HuH-7.5 (cell line): ENCODE results near the gene HMGA1.
"Not testable (repeated sequence)": the region's sequence is repeated elsewhere in the genome, so short reads cannot be mapped to it uniquely, and the experiment has no call there.

Source experiments
- DNase-seq: peaks from one replicate; pipeline ENCODE4 v3.0.0; 2011; ENCODE audit warnings: low spot score

HMGA1 gene

DNA sequence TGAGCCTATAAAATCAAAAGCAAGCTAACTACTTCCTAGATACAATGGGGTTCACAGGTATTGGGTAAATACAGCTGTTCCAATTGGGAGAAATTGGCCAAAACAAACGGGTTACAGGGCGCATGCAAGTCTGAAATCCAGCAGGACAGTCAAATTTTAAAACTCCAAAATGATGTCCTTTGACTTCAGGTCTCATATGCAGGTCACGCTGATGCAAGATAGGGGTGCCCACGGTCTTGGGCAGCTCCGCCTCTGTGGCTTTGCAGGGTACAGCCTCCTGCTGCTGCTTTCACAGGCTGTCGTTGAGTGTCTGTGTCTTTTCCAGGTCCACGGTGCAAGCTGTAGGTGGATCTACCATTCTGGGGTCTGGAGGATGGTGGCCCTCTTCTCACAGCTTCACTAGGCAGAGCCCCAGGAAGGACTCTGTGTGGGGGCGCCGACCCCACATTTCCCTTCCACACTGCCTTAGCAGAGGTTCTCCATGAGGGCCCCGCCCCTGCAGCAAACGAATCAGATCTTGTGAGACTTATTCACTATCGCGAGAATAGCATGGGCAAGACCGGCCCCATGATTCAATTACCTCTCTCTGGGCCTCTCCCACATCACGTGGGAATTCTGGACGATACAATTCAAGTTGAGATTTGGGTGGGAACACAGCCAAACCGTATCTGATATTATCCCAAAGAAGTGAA lies 24.0 kb downstream of the HMGA1 start:
- DNase-seq, result no peak

DNA sequence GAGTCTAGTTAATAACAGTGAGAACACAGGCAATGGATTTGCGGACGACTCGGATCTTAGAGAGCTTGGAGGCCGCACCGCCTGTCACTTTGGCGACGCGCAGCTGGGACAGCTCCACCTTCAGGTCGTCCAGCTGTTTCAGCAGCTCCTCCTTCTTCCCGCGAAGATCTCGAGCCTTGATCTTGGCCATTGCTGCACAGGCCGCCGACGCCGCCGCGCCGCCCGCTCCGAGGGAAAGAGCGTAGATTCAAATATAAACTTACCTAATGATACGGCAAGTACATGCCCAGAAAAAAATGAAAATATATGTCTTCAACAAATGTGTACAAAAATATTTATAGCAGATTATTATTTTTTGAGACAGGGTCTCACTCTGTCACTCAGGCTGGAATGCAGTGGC lies 26.8 kb downstream of the HMGA1 start:
- not testable (repeated sequence) for DNase-seq

DNA sequence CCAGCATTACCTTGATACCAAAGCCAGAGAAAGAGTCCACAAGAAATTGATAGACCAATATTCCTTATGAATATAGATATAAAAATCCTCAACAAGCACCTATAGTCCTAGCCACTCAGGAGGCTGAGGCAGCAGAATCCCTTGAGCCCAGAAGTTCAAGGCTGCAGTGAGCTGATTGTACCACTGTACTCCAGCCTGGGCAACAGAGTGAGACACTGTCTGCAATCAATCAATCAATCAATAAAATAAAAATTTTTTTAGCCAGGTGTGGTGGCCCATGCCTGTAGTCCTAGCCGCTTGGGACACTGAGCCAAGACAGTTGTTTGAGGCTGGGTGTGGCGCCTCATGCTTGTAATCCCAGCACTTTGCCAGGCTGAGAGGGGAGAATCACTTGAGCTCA lies 31.1 kb downstream of the HMGA1 start:
- no peak for DNase-seq

DNA sequence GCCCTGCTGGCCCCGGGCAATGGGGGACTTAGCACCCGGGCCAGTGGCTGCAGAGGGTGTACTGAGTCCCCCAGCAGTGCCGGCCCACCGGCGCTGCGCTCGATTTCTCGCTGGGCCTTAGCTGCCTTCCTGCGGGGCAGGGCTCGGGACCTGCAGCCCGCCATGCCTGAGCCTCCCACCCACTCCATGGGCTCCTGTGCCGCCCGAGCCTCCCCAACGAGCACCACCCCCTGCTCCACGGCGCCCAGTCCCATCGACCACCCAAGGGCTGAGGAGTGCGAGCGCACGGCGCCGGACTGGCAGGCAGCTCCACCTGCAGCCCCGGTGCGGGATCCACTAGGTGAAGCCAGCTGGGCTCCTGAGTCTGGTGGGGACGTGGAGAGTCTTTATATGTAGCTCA lies 32.5 kb downstream of the HMGA1 start:
- not testable (repeated sequence) for DNase-seq

DNA sequence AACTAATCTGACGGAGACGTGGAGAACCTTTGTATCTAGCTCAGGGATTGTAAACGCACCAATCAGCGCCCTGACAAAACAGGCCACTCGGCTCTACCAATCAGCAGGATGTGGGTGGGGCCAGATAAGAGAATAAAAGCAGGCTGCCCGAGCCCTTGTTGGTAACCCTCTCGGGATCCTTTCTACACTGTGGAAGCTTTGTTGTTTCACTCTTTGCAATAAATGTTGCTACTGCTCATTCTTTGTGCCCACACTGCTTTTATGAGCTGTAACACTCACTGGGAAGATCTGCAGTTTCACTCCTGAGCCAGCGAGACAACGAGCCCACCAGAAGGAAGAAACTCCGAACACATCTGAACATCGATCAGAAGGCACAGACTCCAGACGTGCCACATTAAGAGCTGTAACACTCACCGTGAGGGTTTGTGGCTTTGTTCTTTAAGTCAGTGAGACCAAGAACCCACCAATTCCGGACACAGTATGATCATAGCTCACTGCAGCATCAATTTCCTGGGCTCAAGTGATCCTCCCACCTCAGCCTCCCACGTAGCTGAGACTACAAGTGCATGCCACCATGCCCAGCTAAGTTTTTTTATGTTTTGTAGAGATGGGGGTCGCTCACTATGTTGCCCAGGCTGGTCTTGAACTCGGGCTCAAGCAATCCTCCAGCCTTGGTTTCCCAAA lies 33.1 kb downstream of the HMGA1 start:
- DNase-seq, result not testable (repeated sequence)

DNA sequence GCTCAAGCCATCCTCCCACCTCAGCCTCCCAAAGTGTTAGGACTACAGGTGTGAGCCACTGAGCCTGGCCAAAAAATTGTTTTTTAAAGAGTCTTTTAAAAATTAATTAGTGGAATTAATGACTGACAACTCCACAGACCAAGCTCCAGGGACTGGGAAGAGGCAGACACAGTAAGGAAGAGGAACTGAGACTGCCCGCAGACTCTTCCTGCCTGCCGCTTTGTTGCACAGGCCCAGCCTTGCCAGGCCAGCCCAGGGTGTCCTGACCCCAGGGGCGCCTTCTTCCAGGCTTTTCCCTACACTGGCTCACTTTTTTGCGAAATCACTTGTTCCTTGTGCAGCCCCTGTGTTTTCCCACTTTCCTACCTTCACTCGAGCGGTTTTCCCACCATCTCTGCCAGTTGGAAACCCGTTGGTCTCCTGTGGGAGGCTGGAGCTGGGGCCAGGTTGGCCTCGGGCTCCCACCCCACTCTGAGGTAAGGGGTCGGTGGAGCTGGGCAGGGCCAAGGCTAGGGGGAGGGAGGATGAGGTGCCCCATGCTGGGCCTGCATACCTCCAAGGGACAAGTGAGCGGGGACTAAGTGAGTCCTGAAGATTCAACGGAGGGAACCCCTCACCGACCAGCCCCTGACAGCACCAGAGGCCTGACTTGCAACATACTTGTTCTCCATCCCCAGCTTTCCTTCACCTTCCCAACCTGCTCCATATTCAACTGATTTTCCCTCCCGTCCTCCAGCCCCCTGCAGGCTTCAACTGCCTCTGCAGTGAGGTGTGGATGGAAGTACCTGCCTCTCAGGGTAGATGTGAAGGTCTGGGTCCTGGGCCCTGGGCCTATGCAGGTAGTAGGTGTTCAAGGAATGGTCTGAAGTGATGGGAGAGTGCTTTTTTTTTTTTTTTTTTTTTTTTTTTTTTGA lies 35.6 kb downstream of the HMGA1 start:
- no peak for DNase-seq

DNA sequence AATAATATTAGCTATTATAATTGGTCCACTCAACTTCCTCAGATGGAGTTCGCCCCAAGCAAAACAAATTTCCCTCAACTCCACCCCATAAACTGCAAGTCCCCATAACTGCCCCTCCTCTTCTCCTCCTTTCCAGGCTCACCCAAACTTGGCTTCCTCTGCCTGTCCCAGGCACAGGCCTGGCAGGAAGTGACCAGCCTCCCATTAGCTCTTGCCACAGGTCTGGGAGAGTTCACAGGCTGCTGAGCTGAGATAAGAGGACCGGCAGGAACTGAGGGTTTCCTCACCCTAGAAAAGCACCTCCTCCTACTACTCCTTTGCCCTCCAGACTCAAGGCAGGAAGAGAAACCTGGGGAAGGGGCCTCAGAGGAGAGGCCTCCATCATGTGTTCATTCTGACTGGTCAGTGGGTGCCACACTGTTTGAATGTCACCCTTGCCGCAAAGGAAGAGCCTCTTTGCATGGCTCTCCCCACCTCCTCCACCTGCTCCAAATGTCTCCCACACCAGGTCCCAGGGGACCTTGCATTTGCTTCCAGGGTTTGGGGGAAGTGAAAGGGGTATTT lies 36.7 kb downstream of the HMGA1 start:
- no peak for DNase-seq

DNA sequence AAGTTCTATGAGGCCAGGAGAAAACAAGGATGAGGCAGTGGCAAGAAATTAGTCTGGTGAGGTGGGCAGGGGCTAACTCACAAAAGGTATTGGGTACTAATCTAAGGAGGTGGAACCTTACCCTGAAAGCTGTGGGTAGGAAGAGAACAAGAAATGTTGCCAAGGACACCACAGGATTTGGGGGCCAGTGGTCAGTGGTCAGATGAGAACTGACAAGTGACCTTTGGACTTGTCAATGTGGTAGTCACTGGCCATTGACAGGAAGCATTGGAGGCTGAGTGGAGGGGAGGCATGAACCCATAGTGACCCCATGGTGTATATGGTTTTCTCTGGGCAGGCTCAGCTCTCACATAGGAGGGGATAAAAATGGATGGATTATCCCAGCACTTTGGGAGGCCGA lies 37.5 kb downstream of the HMGA1 start:
- no peak for DNase-seq

DNA sequence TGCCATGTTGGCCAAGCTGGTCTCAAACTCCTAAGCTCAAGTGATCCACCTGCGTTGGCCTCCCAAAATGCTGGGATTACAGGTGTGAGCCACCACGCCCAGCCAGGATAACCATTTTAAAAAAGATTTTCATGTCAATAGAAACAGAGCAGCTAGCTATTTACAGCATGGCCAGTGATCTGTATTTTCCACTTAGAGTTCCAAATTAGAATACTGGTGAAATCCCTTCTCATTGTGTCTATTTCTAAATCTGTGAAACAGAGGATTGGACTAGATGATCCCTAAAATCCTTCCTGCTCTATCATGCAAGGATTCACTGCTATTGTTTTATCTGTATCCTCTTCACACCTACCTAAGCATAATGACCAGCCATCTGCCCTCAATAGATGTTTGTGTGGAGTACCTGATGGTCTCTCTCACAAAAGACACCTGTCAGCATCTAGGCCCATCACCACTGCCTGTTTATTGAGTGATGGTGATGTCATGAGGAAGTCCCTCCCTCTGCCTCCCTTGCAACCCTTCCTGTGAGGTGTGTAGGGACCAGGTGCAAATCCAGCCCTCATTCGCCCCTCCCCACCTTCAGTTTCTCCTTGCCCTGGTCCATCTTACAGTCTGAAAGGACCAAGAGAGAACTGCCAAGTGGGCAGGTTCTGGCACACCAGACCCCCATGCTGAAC lies 38.6 kb downstream of the HMGA1 start:
- no peak for DNase-seq

DNA sequence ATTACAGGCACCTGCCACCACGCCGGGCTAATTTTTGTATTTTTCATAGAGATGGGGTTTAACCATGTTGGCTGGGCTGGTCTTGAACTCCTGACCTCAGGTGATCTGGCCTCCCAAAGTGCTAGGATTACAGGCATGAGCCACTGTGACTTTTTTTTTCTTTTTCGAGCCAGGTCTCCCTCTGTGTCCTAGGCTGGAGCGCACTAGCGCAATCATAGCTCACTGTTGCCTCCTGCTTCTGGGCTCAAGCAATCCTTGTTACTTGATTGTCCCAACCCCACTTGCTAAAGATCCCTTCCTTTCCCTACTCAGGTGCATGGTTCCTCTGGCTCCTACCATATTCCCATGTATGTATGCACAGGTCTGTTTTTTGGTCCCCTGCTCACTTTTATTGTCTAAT lies 39.5 kb downstream of the HMGA1 start:
- no peak for DNase-seq

DNA sequence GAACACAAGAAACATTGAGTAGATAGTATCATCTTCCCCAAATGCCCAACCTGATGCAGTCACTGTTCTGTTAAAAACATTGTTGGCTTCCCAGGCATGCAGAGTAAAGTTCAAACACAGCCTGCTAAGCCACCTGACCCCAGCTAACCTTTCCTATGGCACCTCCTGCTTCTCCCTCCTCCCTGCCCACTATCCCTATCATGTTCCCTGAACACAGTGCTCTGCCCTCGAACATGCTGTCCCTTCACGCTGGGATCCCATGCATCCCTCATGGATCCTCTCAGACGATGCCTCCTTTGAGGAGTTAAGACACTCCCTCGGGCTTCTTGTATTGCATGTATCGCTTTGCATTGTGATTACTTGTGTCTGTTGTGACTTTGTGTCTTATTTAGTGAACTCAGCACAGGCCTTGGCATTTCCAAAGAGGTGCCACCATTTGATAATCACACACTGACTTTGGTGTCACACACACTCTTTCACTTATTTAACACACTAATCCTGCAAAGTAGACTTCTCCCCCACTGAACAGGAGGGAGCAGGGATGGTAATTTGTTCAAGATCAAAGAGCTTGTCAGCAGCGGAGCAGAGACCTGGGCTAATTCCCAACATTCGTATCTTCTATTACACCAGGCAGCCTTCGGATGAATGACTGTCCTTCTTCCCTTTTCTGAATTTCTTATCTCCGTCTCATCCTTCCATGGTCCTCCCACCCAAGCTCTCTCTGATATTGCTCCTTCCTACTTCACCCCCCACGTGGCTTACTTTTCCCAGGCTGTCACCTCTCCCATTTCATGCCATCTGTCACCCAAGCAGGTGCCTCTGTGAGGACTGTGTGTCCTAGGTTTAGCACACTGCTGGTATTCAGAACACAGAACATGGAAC lies 40.4 kb downstream of the HMGA1 start:
- DNase-seq, result peak; percentile 46

DNA sequence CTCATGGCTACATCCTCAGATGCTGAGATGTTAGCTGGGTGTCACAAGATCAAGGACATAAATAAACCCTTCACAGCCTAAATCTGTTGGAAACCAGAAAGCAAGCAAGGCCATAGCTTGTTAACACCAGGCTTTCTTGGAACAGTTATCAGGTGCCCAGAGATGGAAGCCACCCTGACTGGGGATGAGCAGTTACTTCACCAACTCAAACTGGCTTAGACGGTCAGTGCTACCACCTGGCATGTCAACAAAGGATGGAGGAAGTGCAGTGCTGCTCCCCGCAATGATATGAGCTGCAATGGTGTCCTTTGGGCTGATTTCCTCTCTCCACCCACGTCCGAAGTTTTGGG lies 41.1 kb downstream of the HMGA1 start:
- no peak for DNase-seq

DNA sequence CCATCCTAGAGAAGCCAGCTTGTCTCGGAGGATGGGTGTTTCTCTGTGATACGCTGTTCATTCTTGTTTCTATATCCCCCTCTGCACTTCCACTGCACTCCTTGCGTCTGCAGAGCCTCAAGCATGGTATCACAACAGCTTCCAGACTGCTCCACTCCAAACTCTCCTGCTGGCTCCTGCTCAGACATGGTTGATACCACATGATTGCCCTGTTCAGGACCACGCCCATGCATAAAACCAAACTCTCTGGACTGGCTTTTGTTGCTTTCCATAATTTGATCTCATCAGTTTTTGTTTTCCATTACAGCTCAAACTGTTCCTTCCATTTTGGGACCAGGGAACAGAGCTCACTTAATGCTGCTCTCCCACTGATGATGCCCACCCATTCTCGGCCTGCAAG lies 42.2 kb downstream of the HMGA1 start:
- no peak for DNase-seq

DNA sequence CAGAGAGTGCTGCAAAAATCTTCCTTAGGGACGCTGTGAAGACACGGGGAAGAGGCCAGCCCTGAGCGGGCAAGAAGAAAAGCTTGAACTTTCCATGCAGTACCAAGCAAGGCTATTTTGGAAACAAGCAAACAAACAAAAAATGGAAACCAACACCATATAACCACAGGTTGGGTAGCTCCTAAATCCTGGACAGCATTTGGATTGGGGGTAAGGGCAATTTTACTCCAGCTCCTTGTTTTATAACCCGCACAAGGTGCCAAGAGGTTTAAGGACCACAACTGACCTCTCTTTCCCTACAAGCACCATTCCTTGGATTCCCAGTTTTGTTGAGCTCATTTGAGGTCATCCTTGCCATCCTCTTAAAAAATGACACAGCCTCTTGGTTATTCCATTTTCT lies 43.5 kb downstream of the HMGA1 start:
- DNase-seq, result no peak

DNA sequence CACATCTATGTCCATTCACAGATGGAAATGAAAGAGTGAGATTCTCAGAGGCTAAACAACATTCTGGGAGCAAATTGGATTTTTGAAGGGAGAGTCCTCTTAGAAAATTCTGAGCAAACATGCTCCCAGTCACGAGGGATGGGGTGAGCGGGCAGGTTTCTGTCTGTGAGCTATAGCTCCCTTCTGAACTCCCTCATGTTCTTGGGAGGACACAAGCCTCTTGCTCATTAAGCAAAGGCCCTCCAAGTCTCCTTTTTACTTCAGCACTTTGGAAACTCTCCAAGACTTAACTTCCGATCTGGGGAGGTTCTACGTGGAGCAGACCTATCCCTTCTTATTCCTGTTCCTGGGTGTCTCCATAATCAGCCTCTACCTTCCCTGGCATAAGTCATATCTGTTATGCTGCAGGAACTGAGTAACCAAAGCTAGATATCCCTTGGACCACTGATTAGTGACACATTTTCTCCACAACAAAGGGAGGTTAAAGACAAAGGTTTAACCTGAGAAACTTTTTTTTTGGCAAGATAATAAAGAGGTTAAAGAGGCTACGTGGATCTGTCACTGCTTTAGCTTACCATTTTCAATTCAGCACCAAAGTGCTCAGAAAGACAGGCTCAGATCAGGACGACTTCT lies 45.1 kb downstream of the HMGA1 start:
- no peak for DNase-seq

DNA sequence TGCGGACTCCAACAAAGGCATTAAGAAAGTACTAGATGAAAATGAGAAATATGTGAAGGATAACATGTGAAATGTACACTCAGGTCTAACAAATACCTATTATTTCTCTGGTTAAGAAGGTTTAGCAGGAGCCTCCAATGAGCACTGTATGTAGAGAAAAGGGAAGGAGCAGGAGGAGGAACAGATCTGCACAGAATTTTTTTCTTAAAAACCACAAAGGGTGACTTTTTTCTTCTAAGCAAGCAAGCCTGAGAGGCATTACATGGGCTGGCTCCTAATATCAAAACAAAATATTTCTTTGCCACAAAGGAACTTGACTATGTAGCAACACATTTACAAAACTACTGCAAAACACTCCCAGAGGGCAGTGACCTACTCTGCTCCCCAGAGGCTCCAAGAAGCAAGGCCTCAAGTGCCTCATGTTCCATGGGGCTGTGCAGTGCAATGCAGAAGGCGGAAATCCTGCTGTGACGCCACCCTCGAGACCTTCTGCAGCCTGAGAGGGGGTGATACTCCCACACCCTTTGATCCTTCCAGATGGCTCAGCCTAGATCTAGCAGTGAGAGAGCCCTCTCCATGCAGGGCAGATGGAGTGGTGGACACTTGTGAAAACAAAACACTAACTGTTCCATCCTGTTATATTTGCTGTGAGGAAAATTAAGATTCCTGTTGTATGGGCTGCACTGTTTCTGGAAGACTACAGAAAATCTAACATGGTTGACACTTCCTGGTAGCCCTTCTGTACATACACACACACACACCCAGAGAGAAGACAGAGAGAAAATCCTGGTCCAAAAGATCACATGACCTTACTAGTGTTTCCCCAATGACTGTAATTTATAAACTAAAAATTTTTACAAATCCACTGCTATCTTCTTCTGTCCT lies 48.1 kb downstream of the HMGA1 start:
- DNase-seq, result no peak

DNA sequence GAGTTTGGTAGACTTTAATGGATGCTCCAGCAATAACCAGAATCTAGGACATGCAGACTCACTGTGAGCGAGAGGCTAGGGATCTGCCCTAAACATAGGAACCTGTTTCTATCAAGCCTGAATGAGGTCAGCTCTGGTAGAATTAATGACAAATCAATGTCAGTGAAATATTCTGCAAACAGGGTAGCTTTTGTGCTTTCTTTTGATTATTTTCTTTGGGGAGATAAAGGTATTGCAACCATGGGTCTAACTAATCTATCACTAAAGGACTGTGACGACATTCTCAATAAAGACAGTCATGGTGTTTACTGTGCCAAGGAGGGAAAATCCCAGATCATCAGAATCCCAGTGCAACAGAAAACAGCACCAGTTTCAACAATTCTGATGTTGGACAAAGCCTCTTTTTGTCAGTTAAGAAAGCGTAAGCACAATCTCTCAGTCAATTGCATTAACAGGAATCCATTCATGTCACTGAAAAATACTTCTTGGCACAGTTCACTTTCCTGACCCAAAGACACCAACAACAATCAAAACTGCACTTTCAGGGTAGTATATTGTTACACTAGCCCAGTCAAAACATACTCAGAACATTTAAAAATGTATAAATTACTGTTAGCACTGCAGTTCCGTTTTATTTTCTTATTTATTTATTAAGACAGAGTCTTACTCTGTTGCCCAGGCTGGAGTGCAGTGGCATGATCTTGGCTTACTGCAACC lies 48.9 kb downstream of the HMGA1 start:
- DNase-seq, result no peak

DNA sequence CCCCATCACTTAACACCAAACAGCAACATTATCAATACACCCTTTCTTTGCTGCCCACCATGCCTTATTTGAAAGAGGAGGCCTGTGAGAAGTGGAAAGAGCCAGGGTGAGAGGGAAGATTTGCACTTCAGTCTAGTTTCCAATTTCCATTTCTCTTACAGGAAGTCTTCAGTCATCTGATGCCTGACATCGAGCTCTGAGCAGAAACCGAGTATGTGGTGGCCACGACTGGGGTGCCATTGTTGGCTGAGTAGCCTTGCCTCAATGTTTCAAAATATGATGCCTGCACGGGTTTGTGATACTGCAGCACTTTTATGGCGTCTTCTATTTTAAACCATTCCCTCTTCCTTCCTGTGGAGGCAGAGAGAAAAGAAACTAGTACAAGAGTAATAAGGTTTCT lies 51.9 kb downstream of the HMGA1 start:
- DNase-seq, result no peak

DNA sequence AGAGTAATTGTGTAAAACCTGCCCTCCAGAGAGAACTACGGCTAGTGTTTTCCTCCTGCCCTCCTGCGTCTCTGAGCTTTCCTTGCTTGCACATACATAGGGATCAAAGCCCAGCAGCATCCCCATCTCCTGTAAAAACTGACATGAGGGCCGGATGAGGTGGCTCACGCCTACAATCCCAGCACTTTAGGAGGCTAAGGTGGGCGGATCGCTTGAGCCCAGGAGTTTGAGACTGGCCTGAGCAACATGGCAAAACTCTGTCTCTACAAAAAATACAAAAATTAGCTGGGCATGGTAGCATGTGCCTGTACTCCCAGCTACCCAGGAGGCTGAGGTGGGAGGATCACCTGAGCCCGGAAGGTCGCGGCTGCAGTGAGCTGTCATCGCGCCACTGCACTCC lies 52.5 kb downstream of the HMGA1 start:
- DNase-seq, result no peak
